HG03565 (cell line): ENCODE measurements around the gene ADRB2.
"Not testable (repeated sequence)": the region's sequence is repeated elsewhere in the genome, so short reads cannot be mapped to it uniquely, and the experiment has no call there.

Source experiments
- ATAC-seq: cut with Tn5 transposase; IDR thresholded peaks from one replicate; pipeline ENCODE4 v1.9.1; 2021; ENCODE audit warnings: mild to moderate bottlenecking, moderate library complexity; ENCODE audit not compliant: unreplicated experiment

Gene ADRB2

GRCh38 chr5:148826053-148826738 lies at the start of gene ADRB2:
Gene ADRB2 (plus strand): TSS chr5:148826611. CDS start chr5:148826832, 221 bp downstream.
- ATAC-seq: peak; percentile 96

- no peak for ATAC-seq
Observed at GRCh38 chr5:148776780-148777179, 49.6 kb upstream of the ADRB2 start.

- no peak for ATAC-seq
Observed at GRCh38 chr5:148778882-148779281, 47.5 kb upstream of the ADRB2 start.

GRCh38 chr5:148780711-148781110 lies 45.7 kb upstream of the ADRB2 start:
- ATAC-seq: no peak

GRCh38 chr5:148781766-148782165 lies 44.6 kb upstream of the ADRB2 start:
- ATAC-seq: no peak

- ATAC-seq: no peak
Observed at GRCh38 chr5:148785223-148785622, 41.2 kb upstream of the ADRB2 start.

GRCh38 chr5:148786456-148786855 lies 40.0 kb upstream of the ADRB2 start:
- ATAC-seq: no peak

GRCh38 chr5:148788636-148789035 lies 37.8 kb upstream of the ADRB2 start:
- no peak for ATAC-seq

GRCh38 chr5:148790545-148791333 lies 35.7 kb upstream of the ADRB2 start:
- no peak for ATAC-seq

GRCh38 chr5:148791334-148791667 lies 35.1 kb upstream of the ADRB2 start:
- peak; percentile 99 for ATAC-seq

GRCh38 chr5:148791696-148792095 lies 34.7 kb upstream of the ADRB2 start:
- no peak for ATAC-seq

- ATAC-seq: no peak
Observed at GRCh38 chr5:148792744-148793143, 33.7 kb upstream of the ADRB2 start.

- ATAC-seq: no peak
Observed at GRCh38 chr5:148793261-148793660, 33.1 kb upstream of the ADRB2 start.

GRCh38 chr5:148794275-148794674 lies 32.1 kb upstream of the ADRB2 start:
- ATAC-seq: no peak

- no peak for ATAC-seq
Observed at GRCh38 chr5:148794729-148795561, 31.5 kb upstream of the ADRB2 start.

- ATAC-seq: no peak
Observed at GRCh38 chr5:148796936-148797335, 29.5 kb upstream of the ADRB2 start.

- ATAC-seq: no peak
Observed at GRCh38 chr5:148798786-148799185, 27.6 kb upstream of the ADRB2 start.

- ATAC-seq: peak; percentile 38
Observed at GRCh38 chr5:148799737-148800527, 26.5 kb upstream of the ADRB2 start.

- no peak for ATAC-seq
Observed at GRCh38 chr5:148801682-148802276, 24.6 kb upstream of the ADRB2 start.

- not testable (repeated sequence) for ATAC-seq
Observed at GRCh38 chr5:148803451-148803850, 23.0 kb upstream of the ADRB2 start.
